ENCODE results near the gene STARD6. TPM values are rescaled to one million over a fixed set of nuclear protein-coding genes. Genes with fewer than 3 reads are reported as not detected.

Gene STARD6, protein sequence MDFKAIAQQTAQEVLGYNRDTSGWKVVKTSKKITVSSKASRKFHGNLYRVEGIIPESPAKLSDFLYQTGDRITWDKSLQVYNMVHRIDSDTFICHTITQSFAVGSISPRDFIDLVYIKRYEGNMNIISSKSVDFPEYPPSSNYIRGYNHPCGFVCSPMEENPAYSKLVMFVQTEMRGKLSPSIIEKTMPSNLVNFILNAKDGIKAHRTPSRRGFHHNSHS
- 0.22 TPM in 1 of 5 replicates, not detected in the others for total RNA-seq (2022; extraction: Qiagen RNA extraction; ENCODE audit: low read depth)

DNA sequence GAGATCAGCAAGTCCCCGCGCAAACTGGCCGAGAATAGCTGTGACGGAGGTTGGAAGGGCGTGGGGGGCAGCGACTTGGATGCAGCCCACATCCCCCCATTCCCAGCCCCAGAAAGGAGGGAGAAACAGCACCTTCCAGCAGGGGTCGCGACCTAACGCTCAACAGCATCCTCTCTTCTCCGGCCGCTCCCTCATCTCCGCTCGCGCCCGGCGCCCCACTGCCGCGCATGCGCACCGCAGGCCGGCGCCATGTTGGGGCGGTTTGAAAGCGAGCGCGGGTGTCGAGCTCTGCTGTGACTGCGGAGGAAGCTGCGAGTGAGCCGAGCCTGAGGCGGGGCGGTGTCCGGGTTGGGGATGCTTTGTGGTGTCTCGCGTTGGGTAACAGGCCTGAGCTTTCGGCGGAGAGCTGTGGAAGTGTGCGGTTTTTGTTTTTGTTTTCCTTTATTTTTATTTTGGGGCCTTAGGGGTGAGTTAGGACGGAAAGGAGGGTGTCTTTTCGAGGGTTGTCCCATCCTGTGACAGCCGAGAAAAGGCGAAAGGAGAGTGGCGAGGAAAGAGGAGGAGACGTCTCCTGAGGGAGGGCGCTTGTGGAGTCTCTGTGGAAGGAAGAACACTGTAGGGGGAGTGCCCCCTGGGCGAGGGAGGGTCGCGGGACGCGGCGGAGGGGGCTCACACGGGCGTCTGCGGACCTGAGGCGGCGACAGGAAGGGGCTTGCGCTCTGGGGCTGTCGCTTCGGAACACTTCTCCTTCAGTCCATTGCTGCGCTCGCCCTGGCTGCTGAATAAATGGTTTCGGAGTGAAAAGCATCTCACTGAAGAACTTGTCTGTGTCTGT is at the start of gene STARD6, which contains the start of gene C18orf54:
STARD6 (minus strand) TSS at position 199 of the 835 bp plus-strand sequence. CDS start 3,285 bp downstream, outside the sequence.
C18orf54 (plus strand) TSS at position 247 of the 835 bp plus-strand sequence. CDS start 2,667 bp downstream, outside the sequence.

Other genes starting within 250 kb of the STARD6 start
- 28.8 to 59.2 TPM (median 53.4 TPM) in 5 replicates for gene MBD2, start 133.2 kb downstream of the STARD6 start, total RNA-seq (2022; extraction: Qiagen RNA extraction; ENCODE audit: low read depth)
- gene POLI, start 88.3 kb downstream of the STARD6 start, total RNA-seq (2022; extraction: Qiagen RNA extraction; ENCODE audit: low read depth): 4.6 to 9.6 TPM (median 7.8 TPM) in 5 replicates
- 1.6 to 3.4 TPM (median 2.6 TPM) in 5 replicates for gene C18orf54, start within 50 bp of the STARD6 start, total RNA-seq (2022; extraction: Qiagen RNA extraction; ENCODE audit: low read depth)
- not detected in 5 replicates for gene DYNAP, start 233.4 kb upstream of the STARD6 start, total RNA-seq (2022; extraction: Qiagen RNA extraction; ENCODE audit: low read depth)

Data from A549 treated with GW870086 at 1 μM for 4 hours (cell line).